ENCODE data around the gene SPECC1. TPM values are rescaled to one million over a fixed set of nuclear protein-coding genes. Genes with fewer than 3 reads are reported as not detected.
"Not testable (repeated sequence)": the region's sequence is repeated elsewhere in the genome, so short reads cannot be mapped to it uniquely, and the experiment has no call there.

The SPECC1 gene
- total RNA-seq, 1 donor from 2014 or later: 65.7 TPM

GRCh38 chr17:20010936-20011335 lies 1.8 kb downstream of the SPECC1 start:
- TF ChIP-seq CTCF (IDR thresholded peaks at IDR 0.05; ENCODE audit: unreplicated experiment): no peak
- Mint-ChIP-seq H3K36me3 (ENCODE audit: low read depth, unreplicated experiment) (no peaks in the 10 kb centered on the region), H3K4me1 (ENCODE audit: unreplicated experiment) (no peaks in the 10 kb centered on the region), H3K27ac (ENCODE audit: unreplicated experiment) (no peak overlapping the region), H3K9me3 (ENCODE audit: unreplicated experiment) (no peaks in the 10 kb centered on the region), H3K4me3 (ENCODE audit: unreplicated experiment) (no peak overlapping the region), H3K27me3 (ENCODE audit: unreplicated experiment) (no peaks in the 10 kb centered on the region)
- DNase-seq (ENCODE audit: low spot score): no peak

GRCh38 chr17:20012017-20012536 lies 2.9 kb downstream of the SPECC1 start:
- DNase-seq (ENCODE audit: low spot score): no peak
- no peak overlapping the region for H3K27ac Mint-ChIP-seq (ENCODE audit: unreplicated experiment)
- no peaks in the 10 kb centered on the region for H3K9me3 Mint-ChIP-seq (ENCODE audit: unreplicated experiment)
- H3K36me3 Mint-ChIP-seq (ENCODE audit: low read depth, unreplicated experiment): peaks cover under 1% of the 10 kb centered on the region
- H3K4me3 Mint-ChIP-seq (ENCODE audit: unreplicated experiment): no peak overlapping the region
- no peak for TF ChIP-seq CTCF (IDR thresholded peaks at IDR 0.05; ENCODE audit: unreplicated experiment)
- H3K4me1 Mint-ChIP-seq (ENCODE audit: unreplicated experiment): no peaks in the 10 kb centered on the region
- no peaks in the 10 kb centered on the region for H3K27me3 Mint-ChIP-seq (ENCODE audit: unreplicated experiment)

GRCh38 chr17:20016475-20016992 lies 7.4 kb downstream of the SPECC1 start:
- not testable (repeated sequence) for H3K9me3 Mint-ChIP-seq (ENCODE audit: unreplicated experiment); H3K4me1 Mint-ChIP-seq (ENCODE audit: unreplicated experiment); H3K4me3 Mint-ChIP-seq (ENCODE audit: unreplicated experiment); DNase-seq (ENCODE audit: low spot score); H3K27me3 Mint-ChIP-seq (ENCODE audit: unreplicated experiment); H3K36me3 Mint-ChIP-seq (ENCODE audit: low read depth, unreplicated experiment); H3K27ac Mint-ChIP-seq (ENCODE audit: unreplicated experiment)

- Mint-ChIP-seq H3K36me3 (ENCODE audit: low read depth, unreplicated experiment) (peaks cover 1% of the 10 kb centered on the region), H3K4me3 (ENCODE audit: unreplicated experiment) (no peak overlapping the region), H3K9me3 (ENCODE audit: unreplicated experiment) (no peaks in the 10 kb centered on the region), H3K4me1 (ENCODE audit: unreplicated experiment) (no peaks in the 10 kb centered on the region), H3K27me3 (ENCODE audit: unreplicated experiment) (peaks cover 3% of the 10 kb centered on the region), H3K27ac (ENCODE audit: unreplicated experiment) (no peak overlapping the region)
- TF ChIP-seq CTCF (IDR thresholded peaks at IDR 0.05; ENCODE audit: unreplicated experiment): no peak
- no peak for DNase-seq (ENCODE audit: low spot score)
Observed at GRCh38 chr17:20022701-20023100, 13.5 kb downstream of the SPECC1 start.

GRCh38 chr17:20026960-20027359 lies 17.8 kb downstream of the SPECC1 start:
- no peak for TF ChIP-seq CTCF (IDR thresholded peaks at IDR 0.05; ENCODE audit: unreplicated experiment)
- Mint-ChIP-seq H3K36me3 (ENCODE audit: low read depth, unreplicated experiment) (no peaks in the 10 kb centered on the region), H3K27me3 (ENCODE audit: unreplicated experiment) (peaks cover 1% of the 10 kb centered on the region), H3K9me3 (ENCODE audit: unreplicated experiment) (no peaks in the 10 kb centered on the region), H3K27ac (ENCODE audit: unreplicated experiment) (no peak overlapping the region), H3K4me3 (ENCODE audit: unreplicated experiment) (no peak overlapping the region), H3K4me1 (ENCODE audit: unreplicated experiment) (no peaks in the 10 kb centered on the region)
- no peak for DNase-seq (ENCODE audit: low spot score)

Data from endothelial cell (in vitro differentiated cells).